Peyer's patch (tissue), 4 donors: Measurements from ENCODE around the gene PRRT4. TPM values are rescaled to one million over a fixed set of nuclear protein-coding genes. Genes with fewer than 3 reads are reported as not detected.

Experiments used
- DNase-seq, 3 donors: peaks; one replicate each; pipeline ENCODE4 v3.0.0-alpha.2; 2017 to 2019
- H3K27ac ChIP-seq, 4 donors: fragments of 200-600 bp; sonication (generic); one replicate each; pipeline ENCODE4 v1.5.1; 2016 to 2019
- H3K27me3 ChIP-seq, 2 donors: fragments of 200-600 bp; sonication (generic); one replicate each; pipeline ENCODE4 v1.5.1; 2019
- H3K36me3 ChIP-seq, 3 donors: fragments of 200-600 bp; sonication (generic); one replicate each; pipeline ENCODE4 v1.5.1; 2016 to 2019
- H3K4me1 ChIP-seq, 4 donors: fragments of 200-600 bp; sonication (generic); one replicate each; pipeline ENCODE4 v1.5.1; 2016 to 2019
- H3K4me3 ChIP-seq, 4 donors: fragments of 200-600 bp; sonication (generic); 1 replicate in 3 of 4; 2 replicates in 1 of 4; pipeline ENCODE4 v1.5.1; 2016 to 2019; ENCODE audit warnings: mild to moderate bottlenecking in 1 of 4
- H3K9me3 ChIP-seq, 4 donors: fragments of 200-600 bp; sonication (generic); one replicate each; pipeline ENCODE4 v1.5.1; 2016 to 2019; ENCODE audit warnings: mild to moderate bottlenecking in 1 of 4
- POLR2A ChIP-seq, 2 donors: fragments of 450-650 bp; IDR thresholded peaks; one replicate each; pipeline ENCODE4 v1.5.1; 2017; ENCODE audit warnings: antibody characterized with exemption in 2 of 2, mild to moderate bottlenecking in 2 of 2, moderate library complexity in 2 of 2
- total RNA-seq, 4 donors: library from RNA; depleted of rRNA; stranded (reverse); fragments of >200 nt; gene quantifications; one replicate each; pipeline ENCODE4 v1.1.0, GENCODE V29; 2016
- TF ChIP-seq, protein P1 (sequence below), 6 experiments: fragments of 450-650 bp in 4 of 6; fragments of 200-600 bp in 2 of 6; sonication (generic) in 1 of 6; IDR thresholded peaks; one replicate each; pipeline ENCODE4 v1.5.1; 2017 to 2019; ENCODE audit warnings: antibody characterized with exemption in 6 of 6, mild to moderate bottlenecking in 3 of 6, moderate library complexity in 1 of 6

Gene PRRT4
- total RNA-seq, 4 donors from 2014 or later: 0.66 TPM; not detected in 3

DNA sequence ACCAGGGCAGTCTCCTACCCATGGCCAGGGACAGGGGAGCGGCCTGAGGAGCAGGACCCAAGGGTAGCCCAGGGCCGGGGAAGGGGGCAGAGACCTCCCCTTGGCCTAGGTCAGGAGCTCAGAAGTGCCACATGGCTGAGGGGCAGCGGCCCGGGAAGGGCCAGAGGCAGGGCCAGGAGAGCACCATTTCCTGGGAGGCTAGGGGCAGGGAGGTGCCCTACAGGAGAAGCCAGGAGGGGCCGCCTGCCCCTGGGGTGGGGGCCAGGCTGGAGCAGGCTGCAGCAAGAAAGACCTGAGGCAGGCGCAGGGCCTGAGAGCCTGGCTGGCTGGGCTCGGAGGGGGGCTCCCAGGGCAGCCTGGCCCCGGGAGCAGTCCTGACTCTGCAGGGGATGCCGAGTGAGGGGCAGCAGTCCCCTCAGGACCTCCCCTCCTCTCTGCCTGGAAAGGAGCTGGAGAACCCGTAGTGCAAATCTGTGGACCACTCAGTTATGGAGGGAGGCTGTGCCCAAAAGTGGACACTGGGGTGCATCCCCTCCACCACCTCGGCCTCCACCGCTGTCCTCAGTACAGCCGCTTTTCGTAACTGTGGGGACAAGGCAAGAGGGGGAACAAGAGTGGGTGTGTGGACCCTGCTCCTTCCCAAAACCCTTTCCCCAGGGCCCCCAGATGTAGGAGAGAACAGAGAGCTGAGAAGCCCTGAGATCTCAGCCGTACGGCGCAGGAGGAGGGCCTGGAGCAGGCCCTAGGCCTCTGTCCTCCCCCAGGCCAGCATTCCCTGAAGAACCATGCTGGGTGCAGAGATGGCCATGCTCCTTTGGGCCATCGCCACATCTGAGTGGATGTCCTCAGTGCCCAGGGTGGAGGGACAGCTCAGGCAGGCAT, 31.2 kb upstream of the PRRT4 start:
- H3K27me3 ChIP-seq: no peaks in the 10 kb centered on the region
- H3K9me3 ChIP-seq: no peaks in the 10 kb centered on the region
- H3K4me3 ChIP-seq: no peak overlapping the region
- peaks cover 0 to 30% (median 0%) of the 10 kb centered on the region in 3 donors for H3K36me3 ChIP-seq
- no peaks in the 10 kb centered on the region for H3K4me1 ChIP-seq
- DNase-seq: no peak
- no peak overlapping the region for H3K27ac ChIP-seq
- no peak for TF ChIP-seq POLR2A (IDR thresholded peaks at IDR 0.05)
- TF ChIP-seq, protein P1, sequence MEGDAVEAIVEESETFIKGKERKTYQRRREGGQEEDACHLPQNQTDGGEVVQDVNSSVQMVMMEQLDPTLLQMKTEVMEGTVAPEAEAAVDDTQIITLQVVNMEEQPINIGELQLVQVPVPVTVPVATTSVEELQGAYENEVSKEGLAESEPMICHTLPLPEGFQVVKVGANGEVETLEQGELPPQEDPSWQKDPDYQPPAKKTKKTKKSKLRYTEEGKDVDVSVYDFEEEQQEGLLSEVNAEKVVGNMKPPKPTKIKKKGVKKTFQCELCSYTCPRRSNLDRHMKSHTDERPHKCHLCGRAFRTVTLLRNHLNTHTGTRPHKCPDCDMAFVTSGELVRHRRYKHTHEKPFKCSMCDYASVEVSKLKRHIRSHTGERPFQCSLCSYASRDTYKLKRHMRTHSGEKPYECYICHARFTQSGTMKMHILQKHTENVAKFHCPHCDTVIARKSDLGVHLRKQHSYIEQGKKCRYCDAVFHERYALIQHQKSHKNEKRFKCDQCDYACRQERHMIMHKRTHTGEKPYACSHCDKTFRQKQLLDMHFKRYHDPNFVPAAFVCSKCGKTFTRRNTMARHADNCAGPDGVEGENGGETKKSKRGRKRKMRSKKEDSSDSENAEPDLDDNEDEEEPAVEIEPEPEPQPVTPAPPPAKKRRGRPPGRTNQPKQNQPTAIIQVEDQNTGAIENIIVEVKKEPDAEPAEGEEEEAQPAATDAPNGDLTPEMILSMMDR (IDR thresholded peaks at IDR 0.05): no peak

DNA sequence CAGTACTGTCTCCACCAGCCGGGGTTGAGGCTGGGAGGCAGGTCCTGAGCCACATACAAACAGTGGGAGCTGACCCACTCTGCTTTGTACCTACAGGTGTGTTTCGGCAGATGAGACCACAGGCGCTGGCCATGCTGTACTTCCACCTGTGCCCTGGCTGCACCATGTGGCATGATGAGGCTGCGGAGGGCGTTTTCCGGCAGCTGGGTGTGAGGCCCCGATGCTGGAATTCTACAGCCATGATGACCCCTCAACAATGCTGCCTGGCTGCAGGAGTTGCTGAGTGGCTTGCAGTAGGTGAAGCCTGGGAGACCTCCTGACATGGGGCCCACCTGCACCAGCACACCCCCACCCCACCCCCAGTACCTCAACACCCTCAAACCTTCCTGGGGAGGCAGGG, 30.3 kb upstream of the PRRT4 start:
- no peaks in the 10 kb centered on the region for H3K27me3 ChIP-seq
- no peaks in the 10 kb centered on the region for H3K4me1 ChIP-seq
- no peaks in the 10 kb centered on the region for H3K9me3 ChIP-seq
- TF ChIP-seq, protein P1 (IDR thresholded peaks at IDR 0.05): no peak
- no peak for TF ChIP-seq POLR2A (IDR thresholded peaks at IDR 0.05)
- no peak overlapping the region for H3K4me3 ChIP-seq
- peaks cover 0 to 24% (median 0%) of the 10 kb centered on the region in 3 donors for H3K36me3 ChIP-seq
- H3K27ac ChIP-seq: no peak overlapping the region
- DNase-seq: no peak

DNA sequence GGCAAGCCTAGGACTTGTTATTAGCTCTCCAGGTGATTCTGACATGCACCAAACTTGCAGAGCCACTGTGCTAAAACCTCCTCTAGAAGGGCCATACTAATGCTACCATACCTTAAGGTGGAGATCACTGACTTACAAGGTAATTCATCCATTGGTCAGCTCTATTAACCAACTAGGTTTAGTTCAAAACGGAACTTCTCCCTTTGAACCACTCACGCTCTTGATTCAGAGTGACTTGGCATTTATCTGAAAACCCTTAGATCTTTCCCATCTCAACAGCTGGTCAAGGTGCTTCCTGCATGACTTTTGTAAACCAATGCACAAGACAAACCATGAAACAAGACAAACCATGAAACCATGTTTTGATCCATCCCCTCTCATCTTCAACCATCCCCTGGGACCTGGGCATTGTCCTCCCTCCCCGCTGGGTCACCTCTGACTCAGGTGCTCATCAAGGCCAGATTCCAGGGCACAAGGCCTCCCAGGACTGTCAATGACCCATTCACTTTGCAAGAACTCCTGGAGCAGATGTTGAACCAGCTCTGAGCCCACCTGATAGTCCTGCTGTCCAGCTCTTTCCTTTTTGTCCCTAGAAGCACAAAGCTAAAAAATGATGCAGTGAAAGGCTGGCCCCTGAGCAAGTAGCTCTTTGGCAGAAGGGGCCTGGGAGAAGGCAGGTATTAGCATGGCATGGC, 29.5 kb upstream of the PRRT4 start:
- TF ChIP-seq, protein P1 (IDR thresholded peaks at IDR 0.05): no peak
- TF ChIP-seq POLR2A (IDR thresholded peaks at IDR 0.05): no peak
- Histone ChIP-seq H3K4me3 (no peak overlapping the region), H3K27me3 (no peaks in the 10 kb centered on the region), H3K27ac (no peak overlapping the region), H3K36me3 (peaks cover 0 to 16% (median 0%) of the 10 kb centered on the region in 3 donors), H3K4me1 (no peaks in the 10 kb centered on the region), H3K9me3 (no peaks in the 10 kb centered on the region)
- DNase-seq: no peak

DNA sequence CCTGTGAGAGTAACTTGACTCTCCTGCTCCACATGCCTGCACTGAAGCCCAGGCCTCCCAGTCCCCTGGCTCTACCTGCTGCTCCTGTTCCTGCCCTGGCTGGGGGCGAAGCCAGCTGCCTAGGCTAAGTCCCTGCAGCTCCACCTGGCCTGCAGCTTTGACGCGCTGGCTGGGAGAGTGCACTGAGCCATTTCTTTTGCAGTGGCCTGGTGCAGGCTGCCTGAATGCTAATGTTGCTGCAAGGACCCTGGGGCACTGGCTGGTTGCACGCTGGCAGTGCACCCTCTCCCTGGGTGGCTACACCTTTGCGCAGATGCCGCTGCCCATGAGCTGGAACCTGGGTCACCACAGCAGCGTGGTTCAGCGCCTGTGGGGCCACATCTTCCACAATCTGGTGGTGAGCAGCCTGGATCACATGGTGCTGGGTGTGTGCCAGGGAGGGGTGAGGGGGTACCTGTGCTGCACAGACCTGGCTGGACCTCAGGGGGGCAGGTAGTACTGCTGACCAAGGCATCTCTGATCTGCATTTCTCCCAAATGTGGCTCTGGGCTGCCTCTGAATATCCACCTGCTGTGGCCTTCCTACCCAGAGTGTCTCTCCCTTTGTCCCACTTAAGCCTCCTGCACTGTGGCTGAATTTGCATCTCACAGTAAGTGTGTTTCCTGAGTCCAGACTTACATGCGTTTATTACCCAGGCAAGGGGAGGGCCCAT, 28.3 kb upstream of the PRRT4 start:
- no peak overlapping the region for H3K27ac ChIP-seq
- H3K4me1 ChIP-seq: no peaks in the 10 kb centered on the region
- H3K9me3 ChIP-seq: no peaks in the 10 kb centered on the region
- H3K36me3 ChIP-seq: peaks cover 0 to 13% (median 0%) of the 10 kb centered on the region in 3 donors
- no peaks in the 10 kb centered on the region for H3K27me3 ChIP-seq
- H3K4me3 ChIP-seq: no peak overlapping the region
- DNase-seq: peak in 1 of 3 donors; percentile 43
- TF ChIP-seq, protein P1 (IDR thresholded peaks at IDR 0.05): no peak
- no peak for TF ChIP-seq POLR2A (IDR thresholded peaks at IDR 0.05)

DNA sequence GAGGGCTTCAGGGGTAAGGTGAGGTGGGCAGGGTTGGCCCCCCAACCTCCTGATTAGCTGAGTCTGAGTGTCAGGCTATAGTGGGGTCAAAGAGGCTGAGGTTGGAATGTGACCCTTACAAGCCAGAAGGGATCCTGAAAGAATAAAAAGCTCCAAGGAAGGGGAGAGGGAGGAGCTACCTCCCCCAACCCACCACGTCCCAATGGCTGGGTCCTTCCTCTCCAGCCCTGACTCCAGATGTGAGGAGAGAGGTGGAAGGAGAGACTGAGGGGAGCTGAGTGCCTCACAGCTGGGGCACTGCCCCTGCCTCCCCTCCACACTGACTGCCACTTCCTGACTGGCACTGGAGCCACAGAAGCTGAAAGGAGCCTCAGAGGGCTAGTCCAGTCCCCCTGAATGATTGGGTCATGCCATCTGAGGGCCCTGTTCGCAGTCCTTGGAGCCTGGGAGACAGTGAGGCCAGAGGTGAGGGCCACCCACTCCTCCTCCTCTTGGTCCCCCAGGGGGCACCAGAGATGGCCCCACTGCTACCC, 27.7 kb upstream of the PRRT4 start:
- H3K27ac ChIP-seq: no peak overlapping the region
- H3K9me3 ChIP-seq: no peaks in the 10 kb centered on the region
- DNase-seq: no peak
- H3K27me3 ChIP-seq: no peaks in the 10 kb centered on the region
- peaks cover 0 to 13% (median 0%) of the 10 kb centered on the region in 3 donors for H3K36me3 ChIP-seq
- TF ChIP-seq POLR2A (IDR thresholded peaks at IDR 0.05): no peak
- H3K4me3 ChIP-seq: no peak overlapping the region
- H3K4me1 ChIP-seq: no peaks in the 10 kb centered on the region
